CD14-positive monocyte (primary cell): Measurements from ENCODE around the gene MACO1. TPM values are rescaled to one million over a fixed set of nuclear protein-coding genes. Genes with fewer than 3 reads are reported as not detected.
A peak's percentile ranks its signal among the peaks of the same experiment; 100 is the strongest.

Experiments
- DNase-seq, 3 donors: peaks; one replicate each; pipeline ENCODE4 v3.0.0-alpha.2; 2011 to 2022
- H2AFZ ChIP-seq: 2 replicates; pipeline ENCODE4 v1.6.0; 2012; ENCODE audit warnings: mild to moderate bottlenecking, low read depth, low read length, inconsistent platforms; ENCODE audit not compliant: insufficient read depth, poor library complexity, severe bottlenecking
- H3K27ac ChIP-seq, 2 donors: 1 replicate in 1 of 2; 2 replicates in 1 of 2; pipeline ENCODE4 v1.5.1; 2012 to 2013; ENCODE audit warnings: low read length in 2 of 2, control low read depth in 1 of 2, inconsistent platforms in 1 of 2, low read depth in 1 of 2, mild to moderate bottlenecking in 1 of 2
- H3K27me3 ChIP-seq, 2 donors: one replicate each; pipeline versions ENCODE4 v1.6.0 to v1.6.1; 2011 to 2013; ENCODE audit warnings: low read length in 2 of 2; ENCODE audit not compliant: control insufficient read depth in 2 of 2, insufficient read depth in 2 of 2
- H3K36me3 ChIP-seq, 2 donors: replicated peaks in 1 of 2; 1 replicate in 1 of 2; 2 replicates in 1 of 2; pipeline versions ENCODE4 v1.5.1 to v1.6.1; 2012 to 2013; ENCODE audit warnings: low read length in 2 of 2, control low read depth in 1 of 2, inconsistent platforms in 1 of 2, mild to moderate bottlenecking in 1 of 2; ENCODE audit not compliant: insufficient read depth in 2 of 2, control insufficient read depth in 1 of 2
- H3K4me1 ChIP-seq, 2 donors: 1 replicate in 1 of 2; 2 replicates in 1 of 2; pipeline versions ENCODE4 v1.5.1 to v1.6.1; 2012 to 2013; ENCODE audit warnings: low read length in 2 of 2, control low read depth in 1 of 2, inconsistent platforms in 1 of 2, mild to moderate bottlenecking in 1 of 2, moderate library complexity in 1 of 2; ENCODE audit not compliant: insufficient read depth in 2 of 2, control insufficient read depth in 1 of 2
- H3K4me2 ChIP-seq: replicated peaks from 2 replicates; pipeline ENCODE3; 2012; ENCODE audit warnings: low read length, moderate library complexity, mild to moderate bottlenecking; ENCODE audit not compliant: poor library complexity, severe bottlenecking; ENCODE audit errors: extremely low read depth
- H3K4me3 ChIP-seq, 3 experiments: fragments of 200-600 bp in 1 of 3; sonication (generic) in 1 of 3; replicated peaks in 1 of 3; 1 replicate in 2 of 3; 2 replicates in 1 of 3; pipeline ENCODE4 v1.5.1; 2011 to 2013; ENCODE audit warnings: low read length in 3 of 3, mild to moderate bottlenecking in 3 of 3, control low read depth in 2 of 3, low read depth in 2 of 3, inconsistent platforms in 1 of 3, moderate library complexity in 1 of 3
- H3K79me2 ChIP-seq: 2 replicates; pipeline ENCODE4 v1.6.0; 2012; ENCODE audit warnings: mild to moderate bottlenecking, control low read depth, inconsistent platforms, low read length, moderate library complexity; ENCODE audit not compliant: insufficient read depth
- H3K9ac ChIP-seq: 2 replicates; pipeline ENCODE4 v1.6.0; 2017; ENCODE audit warnings: low read length, mild to moderate bottlenecking; ENCODE audit not compliant: insufficient read depth, poor library complexity, severe bottlenecking
- H3K9me3 ChIP-seq, 2 donors: replicated peaks in 1 of 2; 1 replicate in 1 of 2; 2 replicates in 1 of 2; pipeline versions ENCODE4 v1.5.1 to v1.6.1; 2012 to 2013; ENCODE audit warnings: low read length in 2 of 2, control low read depth in 1 of 2; ENCODE audit not compliant: control insufficient read depth in 1 of 2, insufficient read depth in 1 of 2
- H4K20me1 ChIP-seq: 2 replicates; pipeline ENCODE4 v1.6.0; 2012; ENCODE audit warnings: mild to moderate bottlenecking, low read length, control low read depth, moderate library complexity; ENCODE audit not compliant: insufficient read depth
- H3K27ac Mint-ChIP-seq, 7 donors: one replicate each; pipeline ENCODE4 v1.8.0; 2020; ENCODE audit warnings: mild to moderate bottlenecking in 7 of 7, mixed read lengths in 7 of 7, moderate library complexity in 6 of 7, inconsistent platforms in 2 of 7
- H3K27me3 Mint-ChIP-seq, 3 donors: one replicate each; pipeline ENCODE4 v1.8.0; 2021 to 2022; ENCODE audit warnings: low read depth in 3 of 3, mild to moderate bottlenecking in 3 of 3, mixed read lengths in 3 of 3, moderate library complexity in 3 of 3, inconsistent platforms in 1 of 3
- H3K36me3 Mint-ChIP-seq, 2 donors: one replicate each; pipeline ENCODE4 v1.8.0; 2020; ENCODE audit warnings: mixed read lengths in 2 of 2, inconsistent platforms in 1 of 2, mild to moderate bottlenecking in 1 of 2
- H3K4me1 Mint-ChIP-seq: one replicate; pipeline ENCODE4 v1.8.0; 2020; ENCODE audit warnings: mild to moderate bottlenecking, mixed read lengths
- H3K4me3 Mint-ChIP-seq, 2 donors: one replicate each; pipeline ENCODE4 v1.8.0; 2020; ENCODE audit warnings: mild to moderate bottlenecking in 2 of 2, mixed read lengths in 2 of 2, moderate library complexity in 1 of 2
- H3K9me3 Mint-ChIP-seq, 7 donors: one replicate each; pipeline ENCODE4 v1.8.0; 2020 to 2022; ENCODE audit warnings: mixed read lengths in 7 of 7, mild to moderate bottlenecking in 6 of 7, moderate library complexity in 6 of 7, inconsistent platforms in 2 of 7
- WGBS: methylation state at CpG from one replicate; pipeline ENCODE4 v1.1.5; 2013; ENCODE audit warnings: missing lambda C conversion rate; ENCODE audit not compliant: insufficient coverage; 5-methylcytosine and 5-hydroxymethylcytosine counted together
- intact Hi-C, 2 donors: fragments of 100-400 bp; cut with micrococcal nuclease; formaldehyde crosslinking; loops; one replicate each; pipeline versions ENCODE4 v1.15.0 to v1.15.1; 2023
- polyA plus RNA-seq, 3 donors: library from polyadenylated mRNA; depleted of rRNA in 1 of 3; unstranded in 2 of 3; stranded (reverse) in 1 of 3; fragments of 300-500 nt in 2 of 3; fragments of >200 nt in 1 of 3; fragmentation: Illumina TruSeq in 2 of 3; gene quantifications; 1 replicate in 2 of 3; 2 replicates in 1 of 3; pipeline ENCODE4 v1.2.3, GENCODE V29; 2012 to 2021
- TF ChIP-seq, protein P1 (sequence below): fragments of 200-600 bp; IDR thresholded peaks from one replicate; pipeline ENCODE4 v1.8.0; 2022; ENCODE audit warnings: antibody characterized with exemption, mild to moderate bottlenecking

MACO1 gene
- polyA plus RNA-seq, 3 donors = 2.6 to 4.1 (median 3.9) TPM

DNA sequence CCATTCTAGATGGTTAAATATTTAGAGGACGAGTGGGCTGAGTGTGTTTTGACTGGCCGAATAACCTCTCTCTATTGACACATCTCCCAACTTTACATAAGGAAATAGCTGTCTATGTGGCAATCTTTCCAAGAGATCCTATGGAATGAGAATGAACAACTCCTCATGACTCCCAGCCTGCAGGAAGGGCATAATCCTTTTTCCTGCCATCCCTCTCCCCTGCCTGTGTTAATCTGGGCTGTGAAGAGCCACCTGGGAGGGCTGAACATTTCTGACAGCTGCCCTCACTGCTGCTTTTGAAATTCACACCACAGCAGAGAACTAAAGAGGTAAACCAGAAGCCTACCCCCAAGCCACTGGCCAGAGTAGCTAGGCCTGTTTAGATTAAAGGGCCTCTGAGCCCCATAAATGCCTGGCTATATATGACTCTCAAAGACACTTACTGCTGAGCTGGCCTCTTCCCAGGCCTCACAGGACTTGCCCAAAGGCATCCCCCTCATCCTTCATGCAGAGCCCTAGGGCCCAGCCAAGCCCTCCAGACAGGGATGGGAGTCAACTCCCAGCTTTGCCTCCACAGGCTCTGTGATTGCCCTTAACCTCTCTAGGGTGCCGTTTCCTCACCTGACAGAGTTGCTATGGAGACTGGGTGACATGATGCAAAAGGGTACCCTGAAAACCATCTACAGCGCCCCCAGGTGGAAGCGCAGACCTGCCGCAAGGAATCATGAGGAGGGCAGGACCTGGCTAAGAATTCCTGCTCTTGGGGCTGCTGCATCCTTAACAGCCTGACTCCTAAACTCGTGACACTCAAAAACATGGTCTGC, 70.8 kb downstream of the MACO1 start:
- 98% methylated on average over 4 of the region's 7 CpGs for WGBS
- H3K27me3 Mint-ChIP-seq = peaks cover 0 to 4% (median 0%) of the 10 kb centered on the region in 3 donors
- H3K9me3 Mint-ChIP-seq = no peaks in the 10 kb centered on the region
- H3K9ac ChIP-seq = no peak overlapping the region
- no peak overlapping the region for H3K27ac Mint-ChIP-seq
- H4K20me1 ChIP-seq = no peaks in the 10 kb centered on the region
- H3K36me3 Mint-ChIP-seq = peaks cover 40 to 64% of the 10 kb centered on the region in 2 donors
- no peak overlapping the region for H3K4me2 ChIP-seq
- H3K4me3 ChIP-seq = no peak overlapping the region
- TF ChIP-seq, protein P1, sequence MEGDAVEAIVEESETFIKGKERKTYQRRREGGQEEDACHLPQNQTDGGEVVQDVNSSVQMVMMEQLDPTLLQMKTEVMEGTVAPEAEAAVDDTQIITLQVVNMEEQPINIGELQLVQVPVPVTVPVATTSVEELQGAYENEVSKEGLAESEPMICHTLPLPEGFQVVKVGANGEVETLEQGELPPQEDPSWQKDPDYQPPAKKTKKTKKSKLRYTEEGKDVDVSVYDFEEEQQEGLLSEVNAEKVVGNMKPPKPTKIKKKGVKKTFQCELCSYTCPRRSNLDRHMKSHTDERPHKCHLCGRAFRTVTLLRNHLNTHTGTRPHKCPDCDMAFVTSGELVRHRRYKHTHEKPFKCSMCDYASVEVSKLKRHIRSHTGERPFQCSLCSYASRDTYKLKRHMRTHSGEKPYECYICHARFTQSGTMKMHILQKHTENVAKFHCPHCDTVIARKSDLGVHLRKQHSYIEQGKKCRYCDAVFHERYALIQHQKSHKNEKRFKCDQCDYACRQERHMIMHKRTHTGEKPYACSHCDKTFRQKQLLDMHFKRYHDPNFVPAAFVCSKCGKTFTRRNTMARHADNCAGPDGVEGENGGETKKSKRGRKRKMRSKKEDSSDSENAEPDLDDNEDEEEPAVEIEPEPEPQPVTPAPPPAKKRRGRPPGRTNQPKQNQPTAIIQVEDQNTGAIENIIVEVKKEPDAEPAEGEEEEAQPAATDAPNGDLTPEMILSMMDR = peak; percentile 22
- H3K9me3 ChIP-seq = no peaks in the 10 kb centered on the region
- H3K27ac ChIP-seq = no peak overlapping the region
- H3K36me3 ChIP-seq = peaks cover 34 to 52% of the 10 kb centered on the region in 2 donors
- no peaks in the 10 kb centered on the region for H3K27me3 ChIP-seq
- no peak overlapping the region for H2AFZ ChIP-seq
- no peaks in the 10 kb centered on the region for H3K4me1 ChIP-seq
- no peaks in the 10 kb centered on the region for H3K79me2 ChIP-seq
- intact Hi-C loops = no loop called here
- no peak overlapping the region for H3K4me3 Mint-ChIP-seq
- H3K4me1 Mint-ChIP-seq = peaks cover 9% of the 10 kb centered on the region
- DNase-seq = no peak

- H3K4me1 Mint-ChIP-seq = peaks cover 11% of the 10 kb centered on the region
- no peak overlapping the region for H3K4me3 Mint-ChIP-seq
- Histone ChIP-seq H3K4me2 (no peak overlapping the region), H3K27ac (no peak overlapping the region), H4K20me1 (no peaks in the 10 kb centered on the region), H3K4me1 (no peaks in the 10 kb centered on the region), H3K79me2 (no peaks in the 10 kb centered on the region), H2AFZ (no peak overlapping the region), H3K36me3 (peaks cover 23 to 37% of the 10 kb centered on the region in 2 donors), H3K9me3 (no peaks in the 10 kb centered on the region), H3K27me3 (no peaks in the 10 kb centered on the region), H3K4me3 (no peak overlapping the region), H3K9ac (no peak overlapping the region)
- TF ChIP-seq, protein P1 = no peak
- H3K27ac Mint-ChIP-seq = peak overlapping the region in 2 of 7 donors; percentile 46 to 52
- intact Hi-C loops = no loop called here
- no peaks in the 10 kb centered on the region for H3K27me3 Mint-ChIP-seq
- peaks cover 0 to 1% (median 0%) of the 10 kb centered on the region in 7 donors for H3K9me3 Mint-ChIP-seq
- WGBS = 17% methylated on average over 1 of the region's 4 CpGs
- no peak for DNase-seq
- H3K36me3 Mint-ChIP-seq = peaks cover 28 to 49% of the 10 kb centered on the region in 2 donors
These were observed 72.3 kb downstream of the MACO1 start for GRCh38 chr1:25502957-25503356.
